Naive thymus-derived CD8-positive, alpha-beta T cell (primary cell): ENCODE measurements around the gene SLC35D2. TPM values are rescaled to one million over a fixed set of nuclear protein-coding genes. Genes with fewer than 3 reads are reported as not detected.

Experiments
- ATAC-seq, 2 donors: fragments of 150-1000 bp; cut with Tn5 transposase in 1 of 2; sonication (Bioruptor Pico), chemical (Tn5 transposase) in 1 of 2; 1 replicate in 1 of 2; 2 replicates in 1 of 2; pipeline ENCODE4 v1.10.0; 2021; ENCODE audit warnings: mild to moderate bottlenecking in 2 of 2, moderate library complexity in 2 of 2
- POLR2A ChIA-PET: fragments of 350-600 bp; sonication (Branson Sonifier 250); formaldehyde crosslinking; loops from one replicate; lab custom pipeline; 2021; ENCODE audit warnings: antibody characterized with exemption; lab: Charles Lee
- DNase-seq, 10 donors: peaks; one replicate each; pipeline versions ENCODE4 v3.0.0 to v3.0.0-alpha.2; 2020 to 2022
- H3K27ac Mint-ChIP-seq, 10 donors: one replicate each; pipeline ENCODE4 v1.8.0; 2020 to 2022; ENCODE audit warnings: mild to moderate bottlenecking in 10 of 10, mixed read lengths in 10 of 10, moderate library complexity in 4 of 10, inconsistent platforms in 1 of 10
- H3K27me3 Mint-ChIP-seq, 5 donors: one replicate each; pipeline ENCODE4 v1.8.0; 2021 to 2022; ENCODE audit warnings: mixed read lengths in 5 of 5
- H3K36me3 Mint-ChIP-seq, 3 donors: one replicate each; pipeline ENCODE4 v1.8.0; 2020 to 2022; ENCODE audit warnings: mixed read lengths in 3 of 3, mild to moderate bottlenecking in 2 of 3, inconsistent platforms in 1 of 3
- H3K4me1 Mint-ChIP-seq, 4 donors: one replicate each; pipeline ENCODE4 v1.8.0; 2021 to 2022; ENCODE audit warnings: mixed read lengths in 4 of 4
- H3K4me3 Mint-ChIP-seq, 10 donors: one replicate each; pipeline ENCODE4 v1.8.0; 2020 to 2022; ENCODE audit warnings: mild to moderate bottlenecking in 10 of 10, mixed read lengths in 10 of 10, moderate library complexity in 6 of 10, inconsistent platforms in 1 of 10
- H3K9me3 Mint-ChIP-seq, 9 donors: one replicate each; pipeline ENCODE4 v1.8.0; 2020 to 2022; ENCODE audit warnings: mixed read lengths in 9 of 9, mild to moderate bottlenecking in 3 of 9, inconsistent platforms in 1 of 9, moderate library complexity in 1 of 9
- polyA plus RNA-seq, 3 donors: library from polyadenylated mRNA; unstranded; fragments of 300-500 nt; fragmentation: Illumina TruSeq; gene quantifications; one replicate each; pipeline ENCODE4 v1.2.3, GENCODE V29; 2021
- total RNA-seq, 8 experiments: library from RNA in 2 of 8; stranded (reverse) in 2 of 8; gene quantifications; one replicate each; pipeline ENCODE4 v1.2.3 and lab custom pipeline; 2021 to 2026

SLC35D2 gene
- total and polyA plus RNA-seq, 5 experiments from 2014 or later, result 17.0 to 25.6 (median 21.5) TPM

DNA sequence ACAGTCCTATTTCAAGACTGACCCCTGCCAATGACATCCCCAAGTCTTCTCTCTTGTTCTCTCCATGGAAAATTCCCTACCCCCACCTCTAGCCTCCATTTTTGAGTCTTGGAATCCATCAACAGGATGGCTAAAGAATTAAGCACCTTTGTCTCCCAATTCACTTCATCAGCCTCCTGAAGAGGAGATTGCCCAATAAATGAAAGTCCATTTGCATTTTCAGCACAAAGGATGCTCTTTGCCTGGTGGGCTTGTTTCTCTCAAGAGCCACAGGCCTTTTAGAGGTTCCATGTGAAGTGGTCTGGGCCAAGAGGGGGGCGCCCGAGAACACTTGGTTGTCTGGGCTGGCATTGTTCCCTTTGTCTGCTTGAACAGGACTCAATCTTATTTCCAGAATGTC, 94.1 kb downstream of the SLC35D2 start:
- Mint-ChIP-seq H3K36me3 (peaks cover 0 to 6% (median 6%) of the 10 kb centered on the region in 3 donors), H3K4me1 (no peaks in the 10 kb centered on the region), H3K27me3 (peaks cover 0 to 10% (median 4%) of the 10 kb centered on the region in 5 donors), H3K27ac (no peak overlapping the region), H3K9me3 (peaks cover 0 to 5% (median 0%) of the 10 kb centered on the region in 9 donors), H3K4me3 (no peak overlapping the region)
- ATAC-seq (no peak), DNase-seq (no peak)
- POLR2A ChIA-PET, result no interaction called here

- peaks cover 0 to 4% (median 4%) of the 10 kb centered on the region in 3 donors for H3K36me3 Mint-ChIP-seq
- no peak overlapping the region for H3K4me3 Mint-ChIP-seq
- no peak for DNase-seq
- H3K27me3 Mint-ChIP-seq, result peaks cover 6 to 14% (median 9%) of the 10 kb centered on the region in 5 donors
- ATAC-seq, result no peak
- no peaks in the 10 kb centered on the region for H3K4me1 Mint-ChIP-seq
- peaks cover 0 to 11% (median 5%) of the 10 kb centered on the region in 9 donors for H3K9me3 Mint-ChIP-seq
- no peak overlapping the region for H3K27ac Mint-ChIP-seq
- POLR2A ChIA-PET, result no interaction called here
Measured at GRCh38 chr9:96281641-96282040, 101.9 kb downstream of the SLC35D2 start.

GRCh38 chr9:96279932-96280331, 103.6 kb downstream of the SLC35D2 start:
- POLR2A ChIA-PET, result no interaction called here
- DNase-seq, result no peak
- ATAC-seq, result no peak

DNA sequence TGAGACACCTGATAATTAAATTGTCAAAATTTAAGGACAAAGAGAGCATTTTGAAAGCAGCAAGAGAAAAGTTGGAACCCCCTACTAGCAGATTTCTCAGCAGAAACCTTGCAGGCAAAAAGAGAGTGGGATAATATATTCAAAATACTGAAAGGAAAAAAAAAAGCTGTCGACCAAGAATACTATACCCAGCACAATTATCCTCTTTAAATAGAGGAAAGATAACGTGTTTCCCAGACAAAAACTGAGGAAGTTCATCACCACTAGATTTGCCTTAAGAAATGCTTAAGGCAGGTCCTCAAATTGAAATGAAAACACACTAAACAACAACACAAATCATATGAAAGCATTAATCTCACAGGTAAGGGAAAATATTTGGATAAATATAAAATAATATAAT, 108.6 kb downstream of the SLC35D2 start:
- no peak for DNase-seq
- POLR2A ChIA-PET, result no interaction called here
- peaks cover 3 to 10% (median 4%) of the 10 kb centered on the region in 5 donors for H3K27me3 Mint-ChIP-seq
- H3K27ac Mint-ChIP-seq, result no peak overlapping the region
- peaks cover 15 to 49% (median 32%) of the 10 kb centered on the region in 9 donors for H3K9me3 Mint-ChIP-seq
- peaks cover 2 to 24% (median 14%) of the 10 kb centered on the region in 3 donors for H3K36me3 Mint-ChIP-seq
- no peak overlapping the region for H3K4me3 Mint-ChIP-seq
- ATAC-seq, result no peak
- H3K4me1 Mint-ChIP-seq, result no peaks in the 10 kb centered on the region

More at GRCh38 chr9:96279932-96280331, 103.6 kb downstream of the SLC35D2 start:
- H3K36me3 Mint-ChIP-seq, result peaks cover 0 to 11% (median 3%) of the 10 kb centered on the region in 3 donors
- no peaks in the 10 kb centered on the region for H3K4me1 Mint-ChIP-seq
- peak overlapping the region in 1 of 10 donors; percentile 8 for H3K27ac Mint-ChIP-seq
- no peak overlapping the region for H3K4me3 Mint-ChIP-seq
- H3K27me3 Mint-ChIP-seq, result peaks cover 1 to 14% (median 6%) of the 10 kb centered on the region in 5 donors
- H3K9me3 Mint-ChIP-seq, result peaks cover 1 to 23% (median 14%) of the 10 kb centered on the region in 9 donors

Other genes with a start within 250 kb of the SLC35D2 start
- 1 to 10 TPM; 3.2 to 4.4 TPM for gene HSD17B3, start 81.5 kb downstream of the SLC35D2 start, total RNA-seq
- gene HSD17B3, start 81.5 kb downstream of the SLC35D2 start, polyA plus RNA-seq, result not detected
- 1 to 10 TPM; 7.5 to 7.6 TPM for gene ZNF367, start 34.7 kb upstream of the SLC35D2 start, total RNA-seq
- 1 to 10 TPM in 1 of 3 donors, under 1 TPM in 2; 0.82 to 2.2 (median 0.97) TPM for gene ZNF367, start 34.7 kb upstream of the SLC35D2 start, polyA plus RNA-seq
- gene HABP4, start 66.5 kb upstream of the SLC35D2 start, total RNA-seq, result 10 to 100 TPM; 30.8 to 31.4 TPM
- gene HABP4, start 66.5 kb upstream of the SLC35D2 start, polyA plus RNA-seq, result 10 to 100 TPM; 13.5 to 31.8 (median 14.3) TPM
- gene CDC14B, start 236.1 kb upstream of the SLC35D2 start, total RNA-seq, result 10 to 100 TPM; 10.4 to 13.3 TPM
- gene CDC14B, start 236.1 kb upstream of the SLC35D2 start, polyA plus RNA-seq, result 1 to 10 TPM; 3.8 to 7.1 (median 4.8) TPM